ENCODE measurements around the gene MACF1. TPM values are rescaled to one million over a fixed set of nuclear protein-coding genes. Genes with fewer than 3 reads are reported as not detected.
"Not testable (repeated sequence)": the region's sequence is repeated elsewhere in the genome, so short reads cannot be mapped to it uniquely, and the experiment has no call there.

The MACF1 gene
- polyA plus RNA-seq, 1 of the 3 experiments (the other 2 are of a cell fraction), result 37.6 TPM

- H3K9ac ChIP-seq, result no peak overlapping the region
- no peaks in the 10 kb centered on the region for H3K9me3 ChIP-seq
- H3K4me2 ChIP-seq, result no peak overlapping the region
- H2AFZ ChIP-seq (ENCODE audit: low read depth), result no peak overlapping the region
- no peak overlapping the region for H3K27ac ChIP-seq (ENCODE audit: low read depth in 2 of 2, low read length in 1 of 2)
- no peak overlapping the region for H3K4me3 ChIP-seq (ENCODE audit: low read depth in 2 of 2, low read length in 1 of 2)
- H3K79me2 ChIP-seq (ENCODE audit: insufficient read depth), result no peaks in the 10 kb centered on the region
- POLR2A ChIA-PET, result no interaction called here
- no peaks in the 10 kb centered on the region for H4K20me1 ChIP-seq (ENCODE audit: insufficient read depth)
- H3K9me2 ChIP-seq, result no peaks in the 10 kb centered on the region
- no peaks in the 10 kb centered on the region for H3K4me1 ChIP-seq (ENCODE audit: control insufficient read depth in 1 of 2, insufficient read depth in 2 of 2, low read depth in 1 of 2, low read length in 1 of 2)
- H3K27me3 ChIP-seq (ENCODE audit: insufficient read depth), result no peaks in the 10 kb centered on the region; the same call in 1 of the 2 replicates
- no peak for TF ChIP-seq CTCF (IDR thresholded peaks at IDR 0.05)
- no peak for DNase-seq
- WGBS (ENCODE audit: low lambda C conversion rate), result 84% methylated on average over 18 of the region's 22 CpGs
- no peaks in the 10 kb centered on the region for H3K36me3 ChIP-seq (replicated peaks in 1 of 2; ENCODE audit: control insufficient read depth in 1 of 2, insufficient read depth in 2 of 2, low read length in 1 of 2)
- H3F3A ChIP-seq (replicated peaks; ENCODE audit: insufficient read depth), result no peaks in the 10 kb centered on the region
- CTCF ChIA-PET, result interaction anchor here (0.9 to 2.0 kb wide), 2 partner anchors 29 to 30 kb away, joined by 3 to 8 read pairs; no protein-coding TSS in a partner anchor
Observed at GRCh38 chr1:39509360-39510009, 305.0 kb downstream of the MACF1 start.

- CTCF ChIA-PET, result not testable (repeated sequence)
Observed at GRCh38 chr1:39510570-39511186, 306.2 kb downstream of the MACF1 start.

GRCh38 chr1:39511477-39511876 is 307.0 kb downstream of the MACF1 start:
- H3K27ac ChIP-seq (ENCODE audit: low read depth in 2 of 2, low read length in 1 of 2); CTCF ChIA-PET; POLR2A ChIA-PET: not testable (repeated sequence)

More at GRCh38 chr1:39510570-39511186, 306.2 kb downstream of the MACF1 start:
- H3F3A ChIP-seq (replicated peaks; ENCODE audit: insufficient read depth); H3K4me2 ChIP-seq; H3K9me3 ChIP-seq; H2AFZ ChIP-seq (ENCODE audit: low read depth); H3K27me3 ChIP-seq (ENCODE audit: insufficient read depth); H3K36me3 ChIP-seq (replicated peaks in 1 of 2; ENCODE audit: control insufficient read depth in 1 of 2, insufficient read depth in 2 of 2, low read length in 1 of 2); H3K9ac ChIP-seq; H3K4me1 ChIP-seq (ENCODE audit: control insufficient read depth in 1 of 2, insufficient read depth in 2 of 2, low read depth in 1 of 2, low read length in 1 of 2); H3K27ac ChIP-seq (ENCODE audit: low read depth in 2 of 2, low read length in 1 of 2); H3K79me2 ChIP-seq (ENCODE audit: insufficient read depth); DNase-seq; H3K9me2 ChIP-seq; H4K20me1 ChIP-seq (ENCODE audit: insufficient read depth); H3K4me3 ChIP-seq (ENCODE audit: low read depth in 2 of 2, low read length in 1 of 2); POLR2A ChIA-PET: not testable (repeated sequence)
- 98% methylated on average over 5 of the region's 20 CpGs for WGBS (ENCODE audit: low lambda C conversion rate)

GRCh38 chr1:39512234-39512847 is 307.8 kb downstream of the MACF1 start:
- H3K4me1 ChIP-seq (ENCODE audit: control insufficient read depth in 1 of 2, insufficient read depth in 2 of 2, low read depth in 1 of 2, low read length in 1 of 2); H3F3A ChIP-seq (replicated peaks; ENCODE audit: insufficient read depth); H3K4me2 ChIP-seq; H3K9me3 ChIP-seq; CTCF ChIA-PET; H3K9me2 ChIP-seq; H3K4me3 ChIP-seq (ENCODE audit: low read depth in 2 of 2, low read length in 1 of 2); H2AFZ ChIP-seq (ENCODE audit: low read depth); POLR2A ChIA-PET; H3K79me2 ChIP-seq (ENCODE audit: insufficient read depth); H3K36me3 ChIP-seq (replicated peaks in 1 of 2; ENCODE audit: control insufficient read depth in 1 of 2, insufficient read depth in 2 of 2, low read length in 1 of 2); H3K27me3 ChIP-seq (ENCODE audit: insufficient read depth); DNase-seq; H4K20me1 ChIP-seq (ENCODE audit: insufficient read depth); H3K27ac ChIP-seq (ENCODE audit: low read depth in 2 of 2, low read length in 1 of 2); H3K9ac ChIP-seq: not testable (repeated sequence)
- 50% methylated on average over 1 of the region's 25 CpGs for WGBS (ENCODE audit: low lambda C conversion rate)

More at GRCh38 chr1:39511477-39511876, 307.0 kb downstream of the MACF1 start:
- not testable (repeated sequence) for H3K4me3 ChIP-seq (ENCODE audit: low read depth in 2 of 2, low read length in 1 of 2); H2AFZ ChIP-seq (ENCODE audit: low read depth); H3K9me2 ChIP-seq; H3K9ac ChIP-seq; H3K36me3 ChIP-seq (replicated peaks in 1 of 2; ENCODE audit: control insufficient read depth in 1 of 2, insufficient read depth in 2 of 2, low read length in 1 of 2); H3K79me2 ChIP-seq (ENCODE audit: insufficient read depth); H3K4me2 ChIP-seq; DNase-seq; H4K20me1 ChIP-seq (ENCODE audit: insufficient read depth); H3K4me1 ChIP-seq (ENCODE audit: control insufficient read depth in 1 of 2, insufficient read depth in 2 of 2, low read depth in 1 of 2, low read length in 1 of 2); H3F3A ChIP-seq (replicated peaks; ENCODE audit: insufficient read depth); H3K27me3 ChIP-seq (ENCODE audit: insufficient read depth); H3K9me3 ChIP-seq
- 80% methylated on average over 1 of the region's 13 CpGs for WGBS (ENCODE audit: low lambda C conversion rate)

GRCh38 chr1:39514710-39515124 is 310.2 kb downstream of the MACF1 start:
- H4K20me1 ChIP-seq (ENCODE audit: insufficient read depth); H3F3A ChIP-seq (replicated peaks; ENCODE audit: insufficient read depth); H2AFZ ChIP-seq (ENCODE audit: low read depth); H3K79me2 ChIP-seq (ENCODE audit: insufficient read depth); H3K4me2 ChIP-seq; CTCF ChIA-PET; H3K9me3 ChIP-seq; H3K36me3 ChIP-seq (replicated peaks in 1 of 2; ENCODE audit: control insufficient read depth in 1 of 2, insufficient read depth in 2 of 2, low read length in 1 of 2); POLR2A ChIA-PET; H3K27me3 ChIP-seq (ENCODE audit: insufficient read depth); H3K9ac ChIP-seq; H3K9me2 ChIP-seq; H3K4me1 ChIP-seq (ENCODE audit: control insufficient read depth in 1 of 2, insufficient read depth in 2 of 2, low read depth in 1 of 2, low read length in 1 of 2); H3K27ac ChIP-seq (ENCODE audit: low read depth in 2 of 2, low read length in 1 of 2): not testable (repeated sequence)
- peak; percentile 47 for DNase-seq
- H3K4me3 ChIP-seq (ENCODE audit: low read depth in 2 of 2, low read length in 1 of 2), result peak overlapping the region in 1 of 2 experiments; percentile 29; a peak in 1 of 4 replicates
- WGBS (ENCODE audit: low lambda C conversion rate), result no CpG with 5 or more reads among the region's 46 CpGs

Measured in SK-N-SH (cell line).